Tibial nerve (tissue), 3 donors: ENCODE data around the gene TBL3.

Source experiments
- POLR2A ChIP-seq, 2 donors: fragments of 450-650 bp; IDR thresholded peaks; one replicate each; pipeline ENCODE4 v1.6.1; 2017; ENCODE audit warnings: antibody characterized with exemption in 2 of 2, mild to moderate bottlenecking in 2 of 2, moderate library complexity in 2 of 2
- TF ChIP-seq, protein P1 (sequence below), 5 experiments: fragments of 200-600 bp in 3 of 5; fragments of 450-650 bp in 2 of 5; sonication (generic) in 3 of 5; IDR thresholded peaks; one replicate each; pipeline ENCODE4 v1.5.1; 2016 to 2019; ENCODE audit warnings: antibody characterized with exemption in 5 of 5, mild to moderate bottlenecking in 3 of 5, moderate library complexity in 2 of 5

- TF ChIP-seq POLR2A (IDR thresholded peaks at IDR 0.05), result no peak
- TF ChIP-seq, protein P1, sequence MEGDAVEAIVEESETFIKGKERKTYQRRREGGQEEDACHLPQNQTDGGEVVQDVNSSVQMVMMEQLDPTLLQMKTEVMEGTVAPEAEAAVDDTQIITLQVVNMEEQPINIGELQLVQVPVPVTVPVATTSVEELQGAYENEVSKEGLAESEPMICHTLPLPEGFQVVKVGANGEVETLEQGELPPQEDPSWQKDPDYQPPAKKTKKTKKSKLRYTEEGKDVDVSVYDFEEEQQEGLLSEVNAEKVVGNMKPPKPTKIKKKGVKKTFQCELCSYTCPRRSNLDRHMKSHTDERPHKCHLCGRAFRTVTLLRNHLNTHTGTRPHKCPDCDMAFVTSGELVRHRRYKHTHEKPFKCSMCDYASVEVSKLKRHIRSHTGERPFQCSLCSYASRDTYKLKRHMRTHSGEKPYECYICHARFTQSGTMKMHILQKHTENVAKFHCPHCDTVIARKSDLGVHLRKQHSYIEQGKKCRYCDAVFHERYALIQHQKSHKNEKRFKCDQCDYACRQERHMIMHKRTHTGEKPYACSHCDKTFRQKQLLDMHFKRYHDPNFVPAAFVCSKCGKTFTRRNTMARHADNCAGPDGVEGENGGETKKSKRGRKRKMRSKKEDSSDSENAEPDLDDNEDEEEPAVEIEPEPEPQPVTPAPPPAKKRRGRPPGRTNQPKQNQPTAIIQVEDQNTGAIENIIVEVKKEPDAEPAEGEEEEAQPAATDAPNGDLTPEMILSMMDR (IDR thresholded peaks at IDR 0.05), result no peak
Observed at GRCh38 chr16:1991948-1992703, 20.3 kb downstream of the TBL3 start.
